Measurements from ENCODE around the gene ZBED6.

ZBED6 gene

GRCh38 chr1:203843435-203843834 is 48.0 kb downstream of the ZBED6 start:
- H3K4me2 ChIP-seq (ENCODE audit: insufficient read depth, low read length, poor library complexity, severe bottlenecking) = no peak overlapping the region
- no peak overlapping the region for H3K4me3 ChIP-seq (ENCODE audit: low read length in 2 of 2)
- peaks cover 3% of the 10 kb centered on the region for H3K79me1 ChIP-seq (ENCODE audit: low read depth, low read length)
- no peaks in the 10 kb centered on the region for H3K27me3 ChIP-seq (ENCODE audit: control insufficient read depth in 3 of 3, insufficient read depth in 3 of 3, low read depth in 1 of 3, low read length in 3 of 3)
- no peak overlapping the region for H2BK15ac ChIP-seq (ENCODE audit: low read length)
- no peak overlapping the region for H3K27ac ChIP-seq (replicated peaks; ENCODE audit: low read length)
- no peak overlapping the region for H3K18ac ChIP-seq (ENCODE audit: low read length)
- no peak overlapping the region for H4K8ac ChIP-seq (ENCODE audit: low read depth, low read length)
- no peak overlapping the region for H4K91ac ChIP-seq (ENCODE audit: low read depth, low read length, poor library complexity)
- H3K36me3 ChIP-seq (replicated peaks in 1 of 2; ENCODE audit: control insufficient read depth in 2 of 2, insufficient read depth in 2 of 2, low read length in 2 of 2) = peaks cover 18 to 92% of the 10 kb centered on the region in 2 donors
- no peak overlapping the region for H3K14ac ChIP-seq (ENCODE audit: low read length)
- H2BK5ac ChIP-seq (ENCODE audit: low read length) = no peak overlapping the region
- no peak overlapping the region for H3K23ac ChIP-seq (ENCODE audit: low read depth, low read length, poor library complexity)
- H3K4ac ChIP-seq (ENCODE audit: low read length) = no peak overlapping the region
- H3K4me1 ChIP-seq (ENCODE audit: control insufficient read depth in 2 of 2, insufficient read depth in 1 of 2, low read depth in 1 of 2, low read length in 2 of 2) = no peaks in the 10 kb centered on the region
- no peak for DNase-seq (ENCODE audit: low spot score)
- H2AK5ac ChIP-seq (ENCODE audit: low read depth, low read length) = no peak overlapping the region
- no peak overlapping the region for H2BK12ac ChIP-seq (ENCODE audit: low read length)
- H2BK120ac ChIP-seq (ENCODE audit: low read depth, low read length) = no peak overlapping the region
- no CpG with 5 or more reads among the region's 1 CpG for WGBS, 2 donors (ENCODE audit: extremely low coverage in 2 of 2, insufficient read length in 2 of 2, insufficient replicate concordance in 1 of 2)
- no peak overlapping the region for H2AFZ ChIP-seq (ENCODE audit: low read length)
- peaks cover 1 to 4% of the 10 kb centered on the region in 2 donors for H3K9me3 ChIP-seq (replicated peaks in 1 of 2; ENCODE audit: control insufficient read depth in 2 of 2, insufficient read depth in 1 of 2, low read depth in 1 of 2, low read length in 2 of 2)
- H3K9ac ChIP-seq (ENCODE audit: low read depth, low read length, poor library complexity) = no peak overlapping the region

Small RNA genes lying within 50 kb of the gene (small RNA-seq; reads per million reads assigned to genes)
- gene ZC3H11A (ENCODE audit: insufficient read depth) = 9.5 reads per million, percentile 54 among the genes with 10 or more reads in this experiment
